Hepatocyte (in vitro differentiated cells): ENCODE measurements around the gene SCFD1.

Experiments used
- CTCF ChIP-seq: fragments of 200-600 bp; sonication (generic); IDR thresholded peaks from 2 replicates; pipeline ENCODE4 v1.5.1; 2016; ENCODE audit warnings: antibody characterized with exemption, mild to moderate bottlenecking; ENCODE audit not compliant: poor library complexity
- EZH2 ChIP-seq: fragments of 200-600 bp; sonication (generic); IDR thresholded peaks from 2 replicates; pipeline ENCODE4 v1.6.1; 2016; ENCODE audit warnings: antibody characterized with exemption, mild to moderate bottlenecking, borderline replicate concordance
- EZH2phosphoT487 ChIP-seq: fragments of 200-600 bp; sonication (generic); IDR thresholded peaks from one replicate; pipeline ENCODE4 v1.6.1; 2018; ENCODE audit warnings: antibody characterized with exemption, mild to moderate bottlenecking, low read depth, moderate library complexity; ENCODE audit not compliant: unreplicated experiment, severe bottlenecking

GRCh38 chr14:30645600-30645999, 23.5 kb downstream of the SCFD1 start:
- TF ChIP-seq CTCF (no peak), EZH2 (no peak), EZH2phosphoT487 (no peak)
